ENCODE measurements around the gene DDC.
"Not testable (repeated sequence)": the region's sequence is repeated elsewhere in the genome, so short reads cannot be mapped to it uniquely, and the experiment has no call there.

DDC gene

GRCh38 chr7:50589364-50589763, 24.2 kb upstream of the DDC start:
- DNase-seq (ENCODE audit: low spot score), result no peak

- DNase-seq (ENCODE audit: low spot score), result no peak
Measured at GRCh38 chr7:50588937-50589336, 23.7 kb upstream of the DDC start.

GRCh38 chr7:50587737-50588136, 22.5 kb upstream of the DDC start:
- DNase-seq (ENCODE audit: low spot score), result no peak

GRCh38 chr7:50584793-50585408, 19.7 kb upstream of the DDC start:
- no peak for DNase-seq (ENCODE audit: low spot score)

GRCh38 chr7:50584386-50584785, 19.2 kb upstream of the DDC start:
- no peak for DNase-seq (ENCODE audit: low spot score)

- DNase-seq (ENCODE audit: low spot score), result not testable (repeated sequence)
Measured at GRCh38 chr7:50583295-50583694, 18.1 kb upstream of the DDC start.

GRCh38 chr7:50582271-50582670, 17.1 kb upstream of the DDC start:
- not testable (repeated sequence) for DNase-seq (ENCODE audit: low spot score)

GRCh38 chr7:50580666-50581065, 15.5 kb upstream of the DDC start:
- not testable (repeated sequence) for DNase-seq (ENCODE audit: low spot score)

- no peak for DNase-seq (ENCODE audit: low spot score)
Measured at GRCh38 chr7:50580057-50580456, 14.9 kb upstream of the DDC start.

GRCh38 chr7:50578105-50578504, 12.9 kb upstream of the DDC start:
- DNase-seq (ENCODE audit: low spot score), result not testable (repeated sequence)

- DNase-seq (ENCODE audit: low spot score), result no peak
Measured at GRCh38 chr7:50577569-50577968, 12.4 kb upstream of the DDC start.

GRCh38 chr7:50576388-50576787, 11.2 kb upstream of the DDC start:
- not testable (repeated sequence) for DNase-seq (ENCODE audit: low spot score)

- DNase-seq (ENCODE audit: low spot score), result no peak
Measured at GRCh38 chr7:50567715-50568261, 2.6 kb upstream of the DDC start.

GRCh38 chr7:50565977-50566376, 772 bp upstream of the DDC start:
- no peak for DNase-seq (ENCODE audit: low spot score)

GRCh38 chr7:50565559-50565916, 333 bp upstream of the DDC start:
- DNase-seq (ENCODE audit: low spot score), result no peak

GRCh38 chr7:50564171-50564570, 1.0 kb downstream of the DDC start:
- DNase-seq (ENCODE audit: low spot score), result no peak

- DNase-seq (ENCODE audit: low spot score), result no peak
Measured at GRCh38 chr7:50562136-50562535, 3.1 kb downstream of the DDC start.

- DNase-seq (ENCODE audit: low spot score), result no peak
Measured at GRCh38 chr7:50560865-50561351, 4.3 kb downstream of the DDC start.

GRCh38 chr7:50559881-50560280, 5.3 kb downstream of the DDC start:
- DNase-seq (ENCODE audit: low spot score), result no peak

GRCh38 chr7:50558294-50559053, 6.7 kb downstream of the DDC start:
- DNase-seq (ENCODE audit: low spot score), result no peak

- no peak for DNase-seq (ENCODE audit: low spot score)
Measured at GRCh38 chr7:50557099-50557498, 8.1 kb downstream of the DDC start.

- no peak for DNase-seq (ENCODE audit: low spot score)
Measured at GRCh38 chr7:50556247-50556991, 8.8 kb downstream of the DDC start.

All from HuH-7.5 (cell line).